DOHH2 (cell line): ENCODE measurements around the gene AGAP3.

Experiments
- H3F3A ChIP-seq: fragments of 200-600 bp; sonication (generic), shearing (Covaris generic); 2 replicates; pipeline ENCODE4 v1.6.0; 2016; ENCODE audit warnings: antibody characterized with exemption, mild to moderate bottlenecking; ENCODE audit not compliant: control insufficient read depth, insufficient read depth
- H3K27ac ChIP-seq: fragments of 200-600 bp; sonication (generic); 2 replicates; pipeline ENCODE4 v1.5.1; 2014; ENCODE audit warnings: low read depth, mild to moderate bottlenecking, low read length, moderate library complexity
- H3K27me3 ChIP-seq: fragments of 200-600 bp; sonication (generic); 2 replicates; pipeline ENCODE4 v1.6.1; 2014; ENCODE audit warnings: mild to moderate bottlenecking, low read length, mixed read lengths; ENCODE audit not compliant: control insufficient read depth
- H3K36me3 ChIP-seq: fragments of 200-600 bp; sonication (generic); 2 replicates; pipeline ENCODE4 v1.6.1; 2014; ENCODE audit warnings: mild to moderate bottlenecking, low read length, moderate library complexity, mixed read lengths; ENCODE audit not compliant: control insufficient read depth
- H3K4me1 ChIP-seq: fragments of 200-600 bp; sonication (generic); 2 replicates; pipeline ENCODE4 v1.6.1; 2014; ENCODE audit warnings: mild to moderate bottlenecking, low read length, mixed read lengths; ENCODE audit not compliant: control insufficient read depth
- H3K4me2 ChIP-seq: fragments of 200-600 bp; sonication (generic); 2 replicates; pipeline ENCODE4 v1.6.0; 2014; ENCODE audit warnings: mild to moderate bottlenecking, low read length, moderate library complexity
- H3K4me3 ChIP-seq: fragments of 200-600 bp; sonication (generic); 2 replicates; pipeline ENCODE4 v1.5.1; 2014; ENCODE audit warnings: mild to moderate bottlenecking, low read length, mixed read lengths
- H3K79me2 ChIP-seq: fragments of 200-600 bp; sonication (generic); 2 replicates; pipeline ENCODE4 v1.6.1; 2014; ENCODE audit warnings: mild to moderate bottlenecking, low read length, mixed read lengths; ENCODE audit not compliant: control insufficient read depth
- H3K9me2 ChIP-seq: fragments of 200-600 bp; sonication (generic); replicated peaks from 2 replicates; pipeline ENCODE4 v1.6.1; 2014; ENCODE audit warnings: mild to moderate bottlenecking, low read length, mixed read lengths; ENCODE audit not compliant: control insufficient read depth
- H3K9me3 ChIP-seq: fragments of 200-600 bp; sonication (generic); 2 replicates; pipeline ENCODE4 v1.6.1; 2014; ENCODE audit warnings: antibody characterized with exemption, low read length, mixed read lengths; ENCODE audit not compliant: control insufficient read depth, insufficient read depth
- H4K20me1 ChIP-seq: fragments of 200-600 bp; sonication (generic); 2 replicates; pipeline ENCODE4 v1.6.0; 2014; ENCODE audit warnings: low read depth, mild to moderate bottlenecking, antibody characterized with exemption, low read length, moderate library complexity; ENCODE audit not compliant: control insufficient read depth, insufficient read depth
- CTCF ChIP-seq: fragments of 200-600 bp; sonication (generic); IDR thresholded peaks from one replicate; pipeline ENCODE4 v1.5.1; 2014; ENCODE audit warnings: antibody characterized with exemption, mild to moderate bottlenecking, low read depth, low read length; ENCODE audit not compliant: poor library complexity, severe bottlenecking
- EZH2phosphoT487 ChIP-seq: fragments of 200-600 bp; sonication (generic); IDR thresholded peaks from 2 replicates; pipeline ENCODE4 v1.6.1; 2017; ENCODE audit warnings: borderline replicate concordance, mild to moderate bottlenecking, antibody characterized with exemption, low read length, moderate library complexity, mixed read lengths

AGAP3 gene

GRCh38 chr7:151125846-151126481, 39.7 kb downstream of the AGAP3 start:
- Histone ChIP-seq H3K9me2 (no peaks in the 10 kb centered on the region), H3K79me2 (no peaks in the 10 kb centered on the region), H3F3A (no peaks in the 10 kb centered on the region), H3K4me1 (no peaks in the 10 kb centered on the region), H3K4me2 (no peak overlapping the region), H3K9me3 (no peaks in the 10 kb centered on the region), H3K36me3 (no peaks in the 10 kb centered on the region), H3K27me3 (no peaks in the 10 kb centered on the region), H3K27ac (no peak overlapping the region), H3K4me3 (no peak overlapping the region), H4K20me1 (no peaks in the 10 kb centered on the region; the same call in 1 of the 2 replicates)
- TF ChIP-seq CTCF (no peak), EZH2phosphoT487 (no peak)

GRCh38 chr7:151126491-151127137, 40.3 kb downstream of the AGAP3 start:
- H3K79me2 ChIP-seq: no peaks in the 10 kb centered on the region
- TF ChIP-seq EZH2phosphoT487 (no peak), CTCF (no peak)
- H3K27ac ChIP-seq: no peak overlapping the region
- no peaks in the 10 kb centered on the region for H3F3A ChIP-seq
- no peaks in the 10 kb centered on the region for H3K27me3 ChIP-seq
- no peaks in the 10 kb centered on the region for H3K9me2 ChIP-seq
- H3K36me3 ChIP-seq: no peaks in the 10 kb centered on the region
- no peaks in the 10 kb centered on the region for H3K9me3 ChIP-seq
- no peaks in the 10 kb centered on the region for H3K4me1 ChIP-seq
- no peak overlapping the region for H3K4me3 ChIP-seq
- no peaks in the 10 kb centered on the region; the same call in 1 of the 2 replicates for H4K20me1 ChIP-seq
- no peak overlapping the region for H3K4me2 ChIP-seq

- H3K27me3 ChIP-seq: no peaks in the 10 kb centered on the region
- H3K36me3 ChIP-seq: no peaks in the 10 kb centered on the region
- H3K4me1 ChIP-seq: no peaks in the 10 kb centered on the region
- no peaks in the 10 kb centered on the region for H3K79me2 ChIP-seq
- no peak overlapping the region for H3K4me2 ChIP-seq
- no peaks in the 10 kb centered on the region for H3K9me3 ChIP-seq
- H3K9me2 ChIP-seq: no peaks in the 10 kb centered on the region
- H3K27ac ChIP-seq: no peak overlapping the region
- no peak for TF ChIP-seq CTCF
- TF ChIP-seq EZH2phosphoT487: no peak
- H3K4me3 ChIP-seq: no peak overlapping the region
- H3F3A ChIP-seq: no peaks in the 10 kb centered on the region
- H4K20me1 ChIP-seq: no peaks in the 10 kb centered on the region; the same call in 1 of the 2 replicates
Observed at GRCh38 chr7:151128144-151128543, 41.9 kb downstream of the AGAP3 start.
